SK-N-DZ (cell line): ENCODE data around the gene SEMA3D.

Experiments used
- DNase-seq: peaks from one replicate; pipeline ENCODE4 v3.0.0-alpha.2; 2015; ENCODE audit warnings: low spot score

Gene SEMA3D

GRCh38 chr7:85126383-85126782, 60.5 kb downstream of the SEMA3D start:
- no peak for DNase-seq

- DNase-seq, result peak; percentile 80
These were observed 61.2 kb downstream of the SEMA3D start for GRCh38 chr7:85125651-85126131.

GRCh38 chr7:85125176-85125575, 61.7 kb downstream of the SEMA3D start:
- DNase-seq, result no peak

GRCh38 chr7:85119934-85120333, 66.9 kb downstream of the SEMA3D start:
- DNase-seq, result no peak

- DNase-seq, result no peak
These were observed 71.0 kb downstream of the SEMA3D start for GRCh38 chr7:85115862-85116261.

GRCh38 chr7:85115006-85115405, 71.8 kb downstream of the SEMA3D start:
- no peak for DNase-seq

- no peak for DNase-seq
These were observed 72.5 kb downstream of the SEMA3D start for GRCh38 chr7:85114342-85114741.

- no peak for DNase-seq
These were observed 75.1 kb downstream of the SEMA3D start for GRCh38 chr7:85111761-85112160.

- peak; percentile 71 for DNase-seq
These were observed 80.1 kb downstream of the SEMA3D start for GRCh38 chr7:85106719-85107118.

- DNase-seq, result no peak
These were observed 82.2 kb downstream of the SEMA3D start for GRCh38 chr7:85104432-85105205.

GRCh38 chr7:85103962-85104361, 82.9 kb downstream of the SEMA3D start:
- no peak for DNase-seq

- no peak for DNase-seq
These were observed 83.5 kb downstream of the SEMA3D start for GRCh38 chr7:85103357-85103756.

GRCh38 chr7:85102813-85103350, 84.0 kb downstream of the SEMA3D start:
- no peak for DNase-seq

- no peak for DNase-seq
These were observed 85.5 kb downstream of the SEMA3D start for GRCh38 chr7:85101347-85101746.

GRCh38 chr7:85097844-85098243, 89.0 kb downstream of the SEMA3D start:
- no peak for DNase-seq

- no peak for DNase-seq
These were observed 91.0 kb downstream of the SEMA3D start for GRCh38 chr7:85095806-85096205.

- DNase-seq, result no peak
These were observed 91.5 kb downstream of the SEMA3D start for GRCh38 chr7:85095366-85095765.

- DNase-seq, result no peak
These were observed 92.7 kb downstream of the SEMA3D start for GRCh38 chr7:85094046-85094725.

GRCh38 chr7:85091565-85091928, 95.3 kb downstream of the SEMA3D start:
- DNase-seq, result no peak

- no peak for DNase-seq
These were observed 95.8 kb downstream of the SEMA3D start for GRCh38 chr7:85090919-85091564.

GRCh38 chr7:85090143-85090542, 96.7 kb downstream of the SEMA3D start:
- DNase-seq, result peak; percentile 41

GRCh38 chr7:85081846-85082245, 105.0 kb downstream of the SEMA3D start:
- DNase-seq, result no peak
